ENCODE results near the gene AHCYL2.
"Not testable (repeated sequence)": the region's sequence is repeated elsewhere in the genome, so short reads cannot be mapped to it uniquely, and the experiment has no call there.

AHCYL2 gene

GRCh38 chr7:129228633-129229032, 3.8 kb downstream of the AHCYL2 start:
- no peak overlapping the region for H3K4me3 ChIP-seq
- H3K27ac ChIP-seq, result no peak overlapping the region

GRCh38 chr7:129231666-129232065, 6.8 kb downstream of the AHCYL2 start:
- Histone ChIP-seq H3K4me3 (no peak overlapping the region), H3K27ac (no peak overlapping the region)

GRCh38 chr7:129238546-129238945, 13.7 kb downstream of the AHCYL2 start:
- Histone ChIP-seq H3K4me3 (no peak overlapping the region), H3K27ac (no peak overlapping the region)

- no peak overlapping the region for H3K4me3 ChIP-seq
- no peak overlapping the region for H3K27ac ChIP-seq
Observed at GRCh38 chr7:129240119-129240820, 15.4 kb downstream of the AHCYL2 start.

GRCh38 chr7:129244220-129244619, 19.4 kb downstream of the AHCYL2 start:
- Histone ChIP-seq H3K4me3 (no peak overlapping the region), H3K27ac (no peak overlapping the region)

GRCh38 chr7:129245533-129245932, 20.7 kb downstream of the AHCYL2 start:
- no peak overlapping the region for H3K27ac ChIP-seq
- no peak overlapping the region for H3K4me3 ChIP-seq

GRCh38 chr7:129247087-129247486, 22.3 kb downstream of the AHCYL2 start:
- Histone ChIP-seq H3K4me3 (no peak overlapping the region), H3K27ac (no peak overlapping the region)

GRCh38 chr7:129252128-129252527, 27.3 kb downstream of the AHCYL2 start:
- no peak overlapping the region for H3K27ac ChIP-seq
- no peak overlapping the region for H3K4me3 ChIP-seq

- not testable (repeated sequence) for H3K4me3 ChIP-seq, H3K27ac ChIP-seq
Observed at GRCh38 chr7:129252603-129253002, 27.8 kb downstream of the AHCYL2 start.

GRCh38 chr7:129255800-129256199, 31.0 kb downstream of the AHCYL2 start:
- Histone ChIP-seq H3K4me3 (no peak overlapping the region), H3K27ac (no peak overlapping the region)

GRCh38 chr7:129256221-129256620, 31.4 kb downstream of the AHCYL2 start:
- no peak overlapping the region for H3K27ac ChIP-seq
- H3K4me3 ChIP-seq, result no peak overlapping the region

- no peak overlapping the region for H3K4me3 ChIP-seq
- no peak overlapping the region for H3K27ac ChIP-seq
Observed at GRCh38 chr7:129257168-129257567, 32.3 kb downstream of the AHCYL2 start.

- Histone ChIP-seq H3K4me3 (no peak overlapping the region), H3K27ac (no peak overlapping the region)
Observed at GRCh38 chr7:129258649-129259389, 34.0 kb downstream of the AHCYL2 start.

GRCh38 chr7:129262324-129262723, 37.5 kb downstream of the AHCYL2 start:
- no peak overlapping the region for H3K4me3 ChIP-seq
- H3K27ac ChIP-seq, result no peak overlapping the region

- H3K4me3 ChIP-seq, result no peak overlapping the region
- H3K27ac ChIP-seq, result no peak overlapping the region
Observed at GRCh38 chr7:129263168-129263567, 38.3 kb downstream of the AHCYL2 start.

- Histone ChIP-seq H3K4me3 (no peak overlapping the region), H3K27ac (no peak overlapping the region)
Observed at GRCh38 chr7:129264534-129264933, 39.7 kb downstream of the AHCYL2 start.

GRCh38 chr7:129265328-129265727, 40.5 kb downstream of the AHCYL2 start:
- Histone ChIP-seq H3K27ac (no peak overlapping the region), H3K4me3 (no peak overlapping the region)

GRCh38 chr7:129266181-129266580, 41.4 kb downstream of the AHCYL2 start:
- no peak overlapping the region for H3K4me3 ChIP-seq
- no peak overlapping the region for H3K27ac ChIP-seq

- Histone ChIP-seq H3K27ac (no peak overlapping the region), H3K4me3 (no peak overlapping the region)
Observed at GRCh38 chr7:129270077-129270476, 45.2 kb downstream of the AHCYL2 start.

- Histone ChIP-seq H3K27ac (no peak overlapping the region), H3K4me3 (no peak overlapping the region)
Observed at GRCh38 chr7:129271500-129272355, 46.9 kb downstream of the AHCYL2 start.

- H3K27ac ChIP-seq, result no peak overlapping the region
- no peak overlapping the region for H3K4me3 ChIP-seq
Observed at GRCh38 chr7:129273936-129274335, 49.1 kb downstream of the AHCYL2 start.

All from skin epidermis (tissue), 12 donors.